ENCODE measurements around the gene HPCAL1. TPM values are rescaled to one million over a fixed set of nuclear protein-coding genes. Genes with fewer than 3 reads are reported as not detected.

Gene HPCAL1
- total and polyA plus RNA-seq, 3 donors from 2014 or later: 99.5 to 263 (median 215) TPM

GRCh38 chr2:10476723-10477442 lies 174.2 kb downstream of the HPCAL1 start:
- no peaks in the 10 kb centered on the region for H3K36me3 ChIP-seq (ENCODE audit: low read depth, missing control alignments)
- no peak for DNase-seq
- WGBS, 2 donors: 92% methylated on average over 12 of the region's 12 CpGs
- no peaks in the 10 kb centered on the region for H3K9me3 ChIP-seq
- no peak overlapping the region for H3K4me3 ChIP-seq
- intact Hi-C loops (cut with DNase I; ENCODE audit: low total_unique reads): no loop called here
- TF ChIP-seq POLR2A (IDR thresholded peaks at IDR 0.05) (no peak), CTCF (IDR thresholded peaks at IDR 0.05) (no peak)
- H3K27ac ChIP-seq: no peak overlapping the region
- H3K27me3 ChIP-seq: no peaks in the 10 kb centered on the region
- no peaks in the 10 kb centered on the region for H3K4me1 ChIP-seq

Small RNAs within 50 kb of the gene (small RNA-seq; reads per million reads assigned to genes)
- 0 reads per million in 2 donors for gene RF00432
- 0 reads per million in 2 donors for gene RN7SL66P
- gene SNORA80B: 55.5 to 56.3 reads per million in 2 donors

Other genes starting within 250 kb of the HPCAL1 start
- 1 to 10 TPM; 3.7 to 4.3 TPM for gene CYS1, start 222.5 kb upstream of the HPCAL1 start, total RNA-seq
- 5.5 TPM for gene CYS1, start 222.5 kb upstream of the HPCAL1 start, polyA plus RNA-seq (ENCODE audit: insufficient read depth, low read depth, low replicate concordance)
- 10 to 100 TPM in 1 of 2 donors, 1 to 10 TPM in 1; 7.2 to 18.1 TPM for gene RRM2, start 180.2 kb upstream of the HPCAL1 start, total RNA-seq
- gene RRM2, start 180.2 kb upstream of the HPCAL1 start, polyA plus RNA-seq (ENCODE audit: insufficient read depth, low read depth, low replicate concordance): 14.9 TPM
- 100 to 1,000 TPM; 208 to 321 TPM for gene ODC1, start 145.4 kb downstream of the HPCAL1 start, total RNA-seq
- gene ODC1, start 145.4 kb downstream of the HPCAL1 start, polyA plus RNA-seq (ENCODE audit: insufficient read depth, low read depth, low replicate concordance): 309 TPM

Measured in testis (tissue), 3 donors.